NCI-H1930 (cell line): ENCODE measurements around the gene ATG13.
"Not testable (repeated sequence)": the region's sequence is repeated elsewhere in the genome, so short reads cannot be mapped to it uniquely, and the experiment has no call there.

ENCODE experiments used
- DNase-seq, 2 experiments: peaks; one replicate each; lab custom pipeline; 2025; lab: John Stamatoyannopoulos, UW

ATG13 gene

DNA sequence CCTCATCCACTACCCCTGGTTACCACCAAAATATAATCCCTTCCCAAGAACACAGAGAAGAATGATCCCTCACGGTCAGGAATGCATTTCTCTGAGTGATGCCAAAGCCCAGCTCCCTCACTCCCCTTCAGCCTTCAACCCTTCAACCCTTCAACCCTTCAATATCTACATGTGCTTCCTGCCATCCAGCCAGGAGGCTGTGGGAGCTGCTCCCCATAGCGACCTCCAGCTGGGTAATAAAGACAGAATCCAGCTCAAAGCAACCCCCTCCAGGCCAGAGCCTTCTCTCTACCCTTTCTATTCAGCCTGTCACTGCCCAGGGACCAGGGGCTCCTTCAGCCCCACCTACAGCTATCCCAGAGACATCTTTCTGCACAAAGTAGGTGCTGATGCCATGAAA lies 80.4 kb downstream of the ATG13 start:
- DNase-seq, result no peak

DNA sequence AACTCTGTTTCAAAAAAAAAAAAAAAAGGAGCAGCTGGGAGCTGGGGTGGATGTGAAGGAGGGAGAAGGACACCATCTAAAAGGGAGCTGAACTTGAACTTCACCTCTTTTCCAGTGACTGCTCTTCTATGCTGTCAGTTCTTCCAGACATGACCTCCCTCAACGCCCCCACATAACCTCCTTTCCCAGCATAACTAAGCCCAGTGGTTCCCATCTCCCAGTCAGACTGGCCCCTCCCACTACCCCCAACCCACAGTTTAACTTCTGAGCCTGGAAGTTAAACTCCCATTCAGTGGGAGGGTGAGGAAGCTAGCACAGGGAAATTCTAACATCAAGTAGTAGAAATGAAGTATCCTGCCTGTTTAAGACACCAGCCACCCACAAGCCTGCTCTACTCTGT lies 81.2 kb downstream of the ATG13 start:
- no peak for DNase-seq

DNA sequence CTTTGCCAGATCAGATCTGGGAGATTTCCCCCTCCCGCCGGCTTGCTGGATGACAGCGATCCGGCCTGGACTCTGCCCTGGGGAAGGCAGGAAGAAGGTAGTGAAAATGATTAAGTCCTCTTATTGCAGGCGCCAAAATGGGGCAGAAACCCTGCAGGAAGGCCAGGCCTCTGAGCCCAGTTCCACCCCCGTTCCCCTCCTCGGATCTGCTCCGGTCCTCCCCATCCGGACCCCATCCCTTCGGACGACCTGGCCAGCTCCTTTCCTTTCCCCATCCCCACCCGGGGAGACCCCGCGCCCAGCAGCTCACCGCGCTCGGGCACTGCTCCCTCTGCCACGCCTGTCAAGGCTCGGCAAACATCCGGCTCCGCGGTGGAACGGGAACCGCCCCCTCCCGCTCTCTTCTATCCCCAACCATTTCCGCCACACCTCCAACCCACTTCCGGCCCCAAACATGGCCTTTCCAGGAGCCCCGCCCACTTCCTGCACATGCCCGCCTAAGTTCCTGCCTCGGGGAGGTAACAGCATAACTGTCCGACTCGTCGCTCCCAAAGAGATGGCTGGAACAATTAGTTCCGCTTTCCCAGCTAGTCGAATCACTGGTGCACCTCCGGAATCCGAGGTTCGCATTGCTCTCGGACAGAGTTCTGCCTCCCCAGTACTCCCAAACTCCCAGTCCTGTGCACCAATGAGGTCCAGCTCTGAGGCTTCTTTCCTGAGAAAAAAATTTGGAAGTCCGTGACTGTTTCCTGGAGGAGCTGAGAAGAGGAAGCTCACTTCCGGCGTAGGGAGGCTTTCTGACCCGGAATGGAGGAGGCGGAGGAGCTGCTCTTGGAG lies 83.1 kb downstream of the ATG13 start, which contains the start of the genes ARHGAP1 and ZNF408:
TSS of gene ARHGAP1 (minus strand) at position 379 of the 837 bp plus-strand sequence. CDS start 4,512 bp downstream, outside the sequence.
TSS of gene ZNF408 (plus strand) at position 791 of the 837 bp plus-strand sequence. CDS start at position 808, 17 bp downstream.
- peak; percentile 99 to 100 for DNase-seq

DNA sequence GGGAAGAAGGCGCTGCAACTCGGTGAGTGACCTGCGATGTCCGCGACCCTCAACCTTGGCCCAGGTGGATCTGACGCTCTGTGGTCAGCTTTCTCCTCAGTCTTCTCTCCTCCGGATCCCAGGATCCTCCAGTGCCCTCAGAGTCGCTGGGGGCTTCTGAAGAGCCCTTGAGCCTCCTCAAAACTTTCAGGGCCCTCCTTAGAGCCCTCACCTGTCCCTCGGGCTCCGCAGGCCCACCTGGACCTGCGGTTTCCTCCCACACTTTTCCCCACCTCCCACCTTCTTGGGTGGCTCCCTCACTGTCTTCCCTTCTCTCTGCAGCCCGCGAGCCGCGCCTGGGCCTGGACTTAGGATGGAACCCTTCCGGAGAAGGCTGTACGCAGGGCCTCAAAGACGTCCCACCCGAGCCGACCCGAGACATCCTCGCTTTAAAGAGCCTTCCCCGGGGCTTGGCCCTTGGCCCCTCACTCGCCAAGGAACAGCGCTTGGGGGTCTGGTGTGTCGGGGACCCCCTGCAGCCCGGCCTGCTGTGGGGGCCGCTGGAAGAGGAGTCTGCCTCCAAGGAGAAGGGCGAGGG lies 83.8 kb downstream of the ATG13 start:
- DNase-seq, result no peak

DNA sequence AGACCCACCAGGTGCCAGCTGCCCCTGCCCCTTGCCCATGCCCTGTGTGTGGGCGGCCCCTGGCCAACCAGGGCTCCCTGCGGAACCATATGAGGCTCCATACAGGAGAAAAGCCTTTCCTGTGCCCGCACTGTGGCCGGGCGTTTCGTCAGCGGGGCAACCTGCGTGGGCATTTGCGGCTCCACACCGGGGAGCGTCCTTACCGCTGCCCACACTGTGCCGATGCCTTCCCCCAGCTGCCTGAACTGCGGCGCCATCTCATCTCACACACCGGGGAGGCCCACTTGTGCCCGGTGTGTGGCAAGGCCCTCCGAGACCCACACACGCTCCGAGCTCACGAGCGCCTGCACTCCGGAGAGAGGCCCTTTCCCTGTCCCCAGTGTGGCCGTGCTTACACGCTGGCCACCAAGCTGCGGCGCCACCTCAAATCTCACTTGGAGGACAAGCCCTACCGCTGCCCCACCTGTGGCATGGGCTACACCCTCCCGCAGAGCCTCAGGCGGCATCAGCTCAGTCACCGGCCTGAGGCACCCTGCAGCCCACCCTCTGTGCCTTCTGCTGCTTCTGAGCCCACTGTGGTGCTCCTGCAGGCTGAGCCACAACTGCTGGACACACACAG lies 87.8 kb downstream of the ATG13 start:
- DNase-seq, result no peak

DNA sequence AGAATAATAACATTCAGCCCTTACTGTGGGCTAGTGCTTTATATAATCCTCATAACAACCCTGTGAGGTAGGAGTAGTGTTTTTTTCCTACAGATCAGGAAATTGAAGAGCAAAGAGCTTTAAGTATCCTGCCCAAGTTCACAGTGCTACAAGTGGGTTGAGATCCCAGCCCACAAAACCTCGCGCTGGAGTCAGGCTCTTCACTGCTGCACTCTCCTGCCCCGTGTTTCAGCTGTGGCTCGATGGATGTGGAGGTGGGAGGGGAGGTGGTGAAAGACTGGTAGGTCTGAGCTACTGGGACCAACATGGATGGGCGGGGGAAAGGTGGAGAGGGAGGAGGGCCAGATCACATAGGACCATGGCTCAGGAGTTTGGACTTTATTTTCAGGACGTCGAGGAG lies 89.5 kb downstream of the ATG13 start:
- DNase-seq, result no peak

DNA sequence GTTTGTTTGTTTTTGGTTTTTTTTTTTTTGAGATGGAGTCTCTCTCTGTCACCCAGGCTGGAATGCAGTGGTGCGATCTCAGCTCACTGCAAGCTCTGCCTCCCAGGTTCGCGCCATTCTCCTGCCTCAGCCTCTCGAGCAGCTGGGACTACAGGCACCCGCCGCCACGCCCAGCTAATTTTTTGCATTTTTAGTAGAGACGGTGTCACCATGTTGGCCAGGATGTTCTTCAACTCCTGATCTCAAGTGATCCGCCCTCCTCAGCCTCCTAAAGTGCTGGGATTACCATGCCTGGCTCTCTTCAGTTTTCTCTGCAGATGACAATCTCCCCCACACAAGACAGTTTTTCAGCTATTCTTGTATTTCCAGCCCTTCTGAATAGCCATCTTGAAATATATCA lies 92.0 kb downstream of the ATG13 start:
- DNase-seq, result not testable (repeated sequence)

DNA sequence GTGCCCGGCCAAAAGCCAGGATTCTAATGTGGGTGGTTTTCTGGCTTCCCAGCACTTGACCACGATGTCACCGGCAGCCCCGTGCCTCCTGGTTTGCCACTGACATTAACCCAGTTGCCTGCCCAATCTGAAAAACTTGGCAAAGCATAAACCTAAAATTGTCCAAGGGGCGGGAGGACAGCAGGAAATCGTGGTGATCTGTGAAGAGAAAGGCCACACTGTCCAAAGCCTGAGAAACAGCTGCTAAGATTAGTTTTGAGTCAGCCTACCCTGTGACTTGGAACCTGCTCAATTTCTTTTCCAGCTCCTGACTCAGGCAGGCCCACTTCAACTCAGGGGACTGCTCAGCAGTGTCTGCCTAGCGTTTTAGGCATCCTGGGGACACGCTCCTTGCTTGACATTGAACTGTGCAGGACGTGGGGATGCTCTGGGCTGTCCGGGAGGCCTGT lies 93.5 kb downstream of the ATG13 start:
- DNase-seq, result no peak

DNA sequence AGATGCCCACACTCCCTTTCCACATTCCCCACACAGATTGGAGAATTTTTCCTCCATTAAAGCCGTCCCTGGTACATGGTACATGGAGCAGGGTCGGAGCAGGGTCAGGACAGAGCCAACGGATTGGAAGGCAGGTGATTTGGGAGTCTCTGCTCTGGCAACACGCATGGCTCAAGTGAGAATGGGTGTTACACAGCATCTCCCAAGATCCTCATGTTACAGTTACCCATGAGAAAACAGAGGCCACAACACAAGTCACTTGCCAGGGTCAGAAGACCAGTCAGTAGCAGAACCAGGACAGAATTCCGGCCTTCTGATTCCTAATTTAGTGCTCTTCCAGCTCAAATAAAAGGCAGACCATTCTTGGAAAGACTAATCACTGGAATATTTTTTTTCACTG lies 94.0 kb downstream of the ATG13 start:
- no peak for DNase-seq

DNA sequence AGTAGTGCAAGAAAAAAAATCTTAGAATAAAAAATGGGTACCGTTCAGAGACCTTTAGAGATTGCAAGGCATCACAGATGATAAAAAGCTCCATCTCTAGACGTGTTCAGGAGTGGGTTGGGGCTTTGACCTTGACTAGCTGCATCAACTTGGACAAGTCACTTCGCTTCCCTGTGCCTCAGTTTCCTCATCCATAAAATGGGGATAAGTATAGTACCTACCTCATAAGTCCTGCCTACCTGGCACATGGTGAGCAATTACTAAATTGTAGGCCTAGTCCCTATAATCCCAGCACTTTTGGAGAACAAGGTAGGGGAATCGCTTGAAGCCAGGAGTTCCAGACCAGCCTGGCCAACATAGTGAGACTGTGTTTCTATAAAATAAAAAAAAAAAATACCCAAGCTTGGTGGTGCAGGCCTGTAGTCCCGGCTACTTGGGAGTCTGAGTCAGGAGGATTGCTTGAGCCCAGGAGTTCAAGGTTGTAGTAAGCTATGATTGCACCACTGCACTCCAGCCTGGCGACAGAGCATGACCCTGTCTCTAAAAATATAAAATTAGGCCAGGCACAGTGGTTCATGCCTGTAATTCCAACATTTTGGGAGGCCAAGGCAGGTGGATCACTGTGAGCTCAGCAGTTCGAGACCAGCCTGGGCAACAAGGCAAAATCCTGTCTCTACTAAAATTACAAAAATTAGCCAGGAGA lies 95.7 kb downstream of the ATG13 start:
- no peak for DNase-seq

DNA sequence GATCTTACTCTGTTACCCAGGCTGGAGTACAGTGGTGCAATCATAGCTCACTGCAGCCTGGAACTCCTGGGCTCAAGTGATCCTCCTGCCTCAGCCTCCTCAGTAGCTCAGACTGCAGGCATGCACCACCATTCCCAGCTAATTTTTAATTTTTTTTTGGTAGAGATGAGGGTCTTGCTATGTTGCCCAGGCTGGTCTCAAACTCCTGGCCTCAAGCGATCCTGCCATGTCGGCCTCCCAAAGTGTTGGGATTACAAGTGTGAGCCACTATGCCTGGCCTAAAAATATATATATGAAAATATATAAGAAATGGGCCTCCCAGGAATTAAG lies 100.4 kb downstream of the ATG13 start:
- DNase-seq, result not testable (repeated sequence)

DNA sequence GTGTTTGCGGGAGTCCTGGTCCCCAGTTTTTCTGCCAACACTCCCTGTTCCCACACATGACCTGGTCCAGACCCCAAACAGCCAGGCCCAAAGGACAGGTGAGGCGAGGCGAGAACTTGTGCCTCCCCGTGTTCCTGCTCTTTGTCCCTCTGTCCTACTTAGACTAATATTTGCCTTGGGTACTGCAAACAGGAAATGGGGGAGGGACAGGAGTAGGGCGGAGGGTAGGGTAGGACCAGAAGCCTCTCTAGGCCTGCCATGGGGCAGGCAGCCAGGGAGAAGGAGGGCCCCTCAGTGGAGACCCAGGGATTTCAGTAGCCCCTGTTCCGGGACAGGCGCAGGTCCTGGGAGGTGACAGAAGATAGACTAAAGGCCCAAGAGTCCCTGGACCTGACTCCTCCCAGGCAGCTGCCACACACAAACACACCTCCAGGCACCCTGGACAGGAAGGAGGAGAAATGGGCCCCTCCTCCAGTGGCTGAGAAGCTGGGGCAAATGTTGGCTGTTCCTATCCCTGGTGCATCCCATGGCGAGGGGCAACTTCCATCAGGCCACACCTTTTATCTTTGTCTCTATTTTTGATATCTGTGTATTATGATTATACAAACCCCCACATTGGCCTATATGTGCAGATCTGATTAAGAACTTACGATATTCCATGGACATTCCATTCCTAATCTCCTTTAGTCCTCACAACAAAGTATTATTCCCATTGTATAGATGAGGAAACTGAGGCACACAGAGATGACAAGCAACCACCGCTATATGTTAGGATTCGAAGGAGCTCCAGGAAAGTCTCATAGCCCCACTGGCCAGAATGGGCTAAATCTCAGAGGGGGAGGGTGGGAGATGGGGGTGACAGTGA lies 101.0 kb downstream of the ATG13 start:
- no peak for DNase-seq

DNA sequence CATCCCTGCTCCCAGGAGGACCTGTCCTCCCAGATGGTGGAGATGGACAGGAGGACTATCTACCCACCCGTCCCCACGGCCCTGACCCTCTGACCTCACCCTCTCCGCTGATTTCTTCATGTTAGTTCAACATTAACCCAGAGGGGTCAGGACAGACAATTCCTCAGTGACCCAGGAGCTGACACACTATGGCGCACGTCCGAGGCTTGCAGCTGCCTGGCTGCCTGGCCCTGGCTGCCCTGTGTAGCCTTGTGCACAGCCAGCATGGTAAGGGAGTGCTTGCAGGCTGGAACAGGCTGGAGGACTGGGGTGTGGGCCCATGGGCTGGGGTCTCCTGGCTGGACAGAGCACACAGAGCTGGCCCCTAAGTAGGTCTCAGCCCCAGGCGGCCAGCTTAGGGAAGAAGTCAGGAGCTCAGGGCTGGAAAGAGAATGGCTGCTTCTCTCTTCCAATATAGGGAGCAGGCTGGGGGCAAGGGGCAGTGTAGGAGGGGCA lies 101.7 kb downstream of the ATG13 start, which contains the start of gene F2:
TSS of gene F2 (plus strand) at position 166 of the 495 bp plus-strand sequence. CDS start at position 189, 23 bp downstream.
- no peak for DNase-seq

DNA sequence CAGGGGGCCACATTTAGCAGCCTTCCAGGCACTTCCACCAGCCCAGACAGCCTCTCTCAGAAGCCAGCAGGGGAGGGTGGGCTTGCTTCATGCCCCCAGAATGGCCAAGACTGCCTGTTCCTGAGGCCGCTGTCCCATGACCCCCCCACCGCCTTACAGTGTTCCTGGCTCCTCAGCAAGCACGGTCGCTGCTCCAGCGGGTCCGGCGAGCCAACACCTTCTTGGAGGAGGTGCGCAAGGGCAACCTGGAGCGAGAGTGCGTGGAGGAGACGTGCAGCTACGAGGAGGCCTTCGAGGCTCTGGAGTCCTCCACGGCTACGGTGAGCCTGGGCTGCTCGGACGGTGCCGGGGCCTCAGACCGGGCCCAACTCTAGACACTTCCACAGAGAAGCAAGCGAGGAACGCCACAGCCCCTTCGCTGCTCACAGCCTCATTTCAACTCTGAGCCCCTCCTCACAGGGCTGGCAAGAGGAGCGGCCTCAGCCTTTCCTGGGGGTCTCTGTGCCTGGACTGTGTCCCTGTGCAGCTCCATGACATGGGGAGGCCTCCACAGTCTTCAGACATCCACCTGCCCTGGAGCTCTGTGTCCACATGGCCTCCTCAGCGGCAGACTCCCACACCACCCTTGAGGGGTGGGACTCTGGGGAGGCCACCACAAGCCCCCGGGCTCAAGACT lies 102.3 kb downstream of the ATG13 start:
- no peak for DNase-seq

DNA sequence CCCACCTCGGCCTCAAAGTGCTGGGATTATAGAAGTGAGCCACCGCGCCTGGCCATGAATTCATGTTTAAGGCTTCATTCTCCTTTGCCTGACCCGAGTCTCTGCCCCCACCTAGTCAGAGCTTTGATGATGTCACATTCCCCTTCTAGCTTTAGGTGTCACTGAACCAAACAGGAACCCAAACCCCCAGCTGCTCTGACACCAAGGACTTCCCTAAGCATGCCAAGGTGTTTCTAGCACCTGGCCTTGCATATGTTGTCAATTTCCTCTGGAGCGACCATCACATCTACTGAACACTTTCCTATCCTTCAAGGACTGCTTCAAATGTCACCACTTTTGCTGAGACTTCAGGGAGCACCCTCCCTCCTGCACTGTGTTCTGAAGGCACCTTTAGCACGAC lies 103.9 kb downstream of the ATG13 start:
- no peak for DNase-seq

DNA sequence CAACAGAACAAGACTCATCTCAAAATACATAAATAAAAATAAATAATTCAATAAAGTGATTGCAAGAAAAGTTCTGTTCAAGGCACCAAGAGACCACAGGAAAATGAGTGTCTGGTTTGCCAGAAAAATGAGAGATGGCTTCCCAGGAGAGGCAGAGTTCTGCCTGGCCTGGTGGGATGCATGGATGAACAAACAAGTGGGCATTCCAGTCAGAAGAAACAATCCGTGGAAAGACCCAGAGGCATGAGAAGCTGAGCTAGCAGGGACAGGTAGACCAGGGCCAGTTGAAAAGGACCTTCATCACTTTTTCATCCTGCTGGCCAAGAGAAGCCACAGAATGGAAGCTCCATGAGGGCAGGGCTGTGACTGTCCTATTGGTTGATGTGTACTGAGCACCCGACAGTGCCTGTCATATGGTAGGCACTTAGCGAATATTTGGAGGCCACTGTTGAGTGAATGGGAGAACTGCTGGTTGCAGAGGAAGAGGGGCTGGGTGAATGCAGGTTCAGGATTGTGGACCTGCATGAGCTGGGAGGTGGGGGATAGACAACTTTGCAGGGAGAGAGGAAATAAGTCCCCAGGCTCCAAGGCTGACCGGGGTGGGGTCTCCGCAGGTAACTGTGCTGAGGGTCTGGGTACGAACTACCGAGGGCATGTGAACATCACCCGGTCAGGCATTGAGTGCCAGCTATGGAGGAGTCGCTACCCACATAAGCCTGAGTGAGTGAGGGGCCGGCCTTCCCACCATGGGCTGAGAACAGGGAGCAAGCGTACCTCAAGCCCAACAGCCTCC lies 105.4 kb downstream of the ATG13 start:
- DNase-seq, result no peak

DNA sequence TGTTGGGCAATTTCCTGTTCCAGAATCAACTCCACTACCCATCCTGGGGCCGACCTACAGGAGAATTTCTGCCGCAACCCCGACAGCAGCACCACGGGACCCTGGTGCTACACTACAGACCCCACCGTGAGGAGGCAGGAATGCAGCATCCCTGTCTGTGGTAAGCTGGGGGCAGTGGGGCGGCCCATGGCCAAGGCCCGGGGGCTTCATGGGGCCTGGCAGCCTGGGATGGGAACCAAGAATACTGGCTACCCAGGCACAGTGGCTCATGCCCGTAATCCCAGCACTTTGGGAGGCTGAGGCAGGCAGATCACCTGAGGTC lies 106.0 kb downstream of the ATG13 start:
- no peak for DNase-seq

DNA sequence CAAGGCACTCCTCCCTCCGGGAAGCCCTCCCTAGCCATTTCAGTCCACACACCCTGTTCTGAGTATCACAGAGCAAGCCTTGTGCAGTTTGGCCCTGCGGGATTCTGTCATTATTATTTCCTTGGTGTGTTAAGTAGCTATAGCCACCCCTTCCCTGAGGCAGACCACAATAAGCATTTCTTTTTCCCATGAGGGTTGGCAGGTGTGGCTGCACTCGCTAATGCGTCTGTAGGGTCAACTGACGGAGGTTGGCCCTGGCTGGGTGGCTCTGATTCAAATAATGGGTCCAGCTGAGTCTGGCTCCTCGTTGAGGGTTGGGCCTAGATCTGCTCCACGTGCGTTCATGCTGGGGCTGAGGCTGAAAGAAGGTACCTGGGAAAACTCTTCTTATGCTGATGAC lies 106.7 kb downstream of the ATG13 start:
- no peak for DNase-seq
